COLO668 (cell line): Measurements from ENCODE around the gene TBATA.

Source experiments
- DNase-seq: peaks from one replicate; lab custom pipeline; 2025; ENCODE audit not compliant: unreplicated experiment; lab: John Stamatoyannopoulos, UW

TBATA gene

DNA sequence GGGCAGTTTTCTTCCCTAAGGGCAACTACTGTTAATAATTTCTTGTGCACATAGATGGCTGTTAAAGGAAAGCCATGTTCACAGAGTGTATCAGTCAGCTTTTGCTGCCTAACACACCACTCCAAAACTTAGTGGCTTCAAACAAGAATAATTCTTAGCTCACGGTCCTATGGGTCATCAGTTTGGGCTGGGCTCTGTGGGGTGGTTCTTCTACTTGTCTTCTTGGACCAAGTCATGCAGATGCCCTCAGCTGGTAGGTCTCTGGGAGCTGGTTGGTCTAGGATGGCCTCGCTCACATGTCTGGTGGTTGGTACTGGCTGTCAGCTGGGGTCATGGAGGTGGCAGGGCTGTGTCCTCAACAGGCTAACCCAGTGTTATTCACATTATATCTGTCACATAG lies 39.6 kb downstream of the TBATA start:
- DNase-seq: no peak

DNA sequence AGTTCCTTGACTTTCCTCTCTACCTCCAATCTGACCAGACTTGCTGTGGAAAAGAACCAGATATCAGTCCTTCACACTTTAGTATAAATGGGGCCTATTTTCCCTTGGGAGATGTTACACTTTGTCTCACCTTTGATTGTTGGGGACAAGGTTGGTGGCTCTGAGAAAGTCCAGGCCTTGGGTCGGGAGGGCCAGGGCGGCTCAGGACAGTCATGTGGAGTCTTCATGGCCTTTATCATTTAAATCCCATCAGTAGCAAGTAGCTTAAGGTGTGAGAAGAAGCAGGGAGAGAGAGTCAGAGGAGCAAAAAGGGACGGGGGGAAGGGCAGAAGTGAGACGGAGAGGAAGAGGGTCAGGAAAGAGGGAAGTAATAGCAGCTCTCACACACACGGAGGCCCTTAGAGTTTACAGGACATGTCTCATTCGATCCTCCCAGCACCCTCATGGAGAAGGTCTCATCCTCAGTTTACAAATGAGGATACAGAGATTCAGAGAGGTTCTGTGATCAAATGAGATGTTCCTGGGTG lies 40.5 kb downstream of the TBATA start:
- DNase-seq: no peak

DNA sequence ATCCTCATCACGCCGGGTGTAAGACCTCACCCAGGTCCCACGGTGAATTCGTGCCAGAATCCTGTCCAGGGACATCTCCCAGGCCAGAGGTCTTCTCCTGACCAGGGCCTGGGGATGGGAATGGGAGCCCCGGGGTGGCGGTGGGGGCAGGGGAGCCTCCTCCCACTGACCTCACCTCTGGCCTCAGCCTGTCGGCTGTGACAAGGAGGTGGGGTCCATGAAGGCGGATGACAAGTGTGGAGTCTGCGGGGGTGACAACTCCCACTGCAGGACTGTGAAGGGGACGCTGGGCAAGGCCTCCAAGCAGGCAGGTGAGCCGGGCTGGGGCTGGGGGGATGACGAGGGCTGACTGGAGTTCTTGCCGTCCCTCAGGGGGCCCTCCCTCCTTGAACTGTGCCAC lies 41.3 kb downstream of the TBATA start:
- no peak for DNase-seq

DNA sequence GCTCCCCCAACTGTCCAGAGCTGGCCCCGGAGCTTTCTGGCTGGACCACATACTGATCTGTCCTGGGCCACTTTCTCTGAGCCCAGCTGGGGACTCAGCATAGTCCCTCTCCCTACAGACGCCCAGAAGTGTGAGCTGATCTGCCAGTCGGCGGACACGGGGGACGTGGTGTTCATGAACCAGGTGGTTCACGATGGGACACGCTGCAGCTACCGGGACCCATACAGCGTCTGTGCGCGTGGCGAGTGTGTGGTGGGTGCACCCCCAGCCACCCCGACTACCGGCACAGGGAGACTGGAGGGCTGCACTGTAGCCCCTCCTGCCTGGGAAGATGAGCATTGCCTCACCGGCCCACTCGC lies 41.8 kb downstream of the TBATA start:
- no peak for DNase-seq

DNA sequence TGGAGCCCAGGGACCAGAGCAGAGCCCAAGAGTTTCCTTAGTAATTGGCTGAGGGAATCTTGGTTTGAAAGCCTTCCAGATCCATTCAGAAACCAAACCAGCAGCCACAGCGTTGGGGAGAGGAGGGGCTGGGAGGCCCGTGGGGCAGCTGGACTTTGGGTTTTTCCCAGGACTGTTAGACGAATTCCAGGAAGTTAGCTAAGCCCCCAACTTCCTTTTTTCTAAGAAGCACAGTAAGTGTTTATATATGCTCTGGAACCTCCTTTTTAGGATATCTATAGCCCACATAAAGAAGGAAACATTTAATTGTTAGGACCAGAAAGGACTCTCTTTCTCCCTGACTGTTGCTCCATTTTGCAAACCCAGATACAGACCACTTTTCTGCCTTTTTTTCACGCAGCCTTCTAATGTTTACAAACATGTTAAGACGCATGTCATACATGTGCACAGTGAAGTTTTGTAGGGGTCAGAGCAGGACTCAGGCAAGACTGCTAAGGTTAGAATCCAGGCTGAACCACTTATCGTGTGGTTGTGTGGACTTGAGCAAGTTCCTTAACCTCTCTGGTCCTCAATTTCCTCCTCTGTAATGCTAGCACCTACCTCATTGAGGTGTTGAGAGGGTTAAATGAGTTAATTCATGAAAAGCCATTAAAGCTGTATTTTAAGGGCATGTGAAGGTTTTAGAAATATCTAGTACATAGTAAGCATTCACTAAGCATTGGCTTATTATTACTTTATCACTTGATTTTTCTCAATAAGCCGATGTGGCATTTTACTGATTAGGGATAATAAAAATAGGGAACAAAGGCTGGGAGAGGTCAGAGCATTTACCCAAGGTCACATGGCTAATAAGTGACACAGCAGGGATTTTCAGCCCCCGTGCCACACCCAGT lies 42.4 kb downstream of the TBATA start:
- no peak for DNase-seq

DNA sequence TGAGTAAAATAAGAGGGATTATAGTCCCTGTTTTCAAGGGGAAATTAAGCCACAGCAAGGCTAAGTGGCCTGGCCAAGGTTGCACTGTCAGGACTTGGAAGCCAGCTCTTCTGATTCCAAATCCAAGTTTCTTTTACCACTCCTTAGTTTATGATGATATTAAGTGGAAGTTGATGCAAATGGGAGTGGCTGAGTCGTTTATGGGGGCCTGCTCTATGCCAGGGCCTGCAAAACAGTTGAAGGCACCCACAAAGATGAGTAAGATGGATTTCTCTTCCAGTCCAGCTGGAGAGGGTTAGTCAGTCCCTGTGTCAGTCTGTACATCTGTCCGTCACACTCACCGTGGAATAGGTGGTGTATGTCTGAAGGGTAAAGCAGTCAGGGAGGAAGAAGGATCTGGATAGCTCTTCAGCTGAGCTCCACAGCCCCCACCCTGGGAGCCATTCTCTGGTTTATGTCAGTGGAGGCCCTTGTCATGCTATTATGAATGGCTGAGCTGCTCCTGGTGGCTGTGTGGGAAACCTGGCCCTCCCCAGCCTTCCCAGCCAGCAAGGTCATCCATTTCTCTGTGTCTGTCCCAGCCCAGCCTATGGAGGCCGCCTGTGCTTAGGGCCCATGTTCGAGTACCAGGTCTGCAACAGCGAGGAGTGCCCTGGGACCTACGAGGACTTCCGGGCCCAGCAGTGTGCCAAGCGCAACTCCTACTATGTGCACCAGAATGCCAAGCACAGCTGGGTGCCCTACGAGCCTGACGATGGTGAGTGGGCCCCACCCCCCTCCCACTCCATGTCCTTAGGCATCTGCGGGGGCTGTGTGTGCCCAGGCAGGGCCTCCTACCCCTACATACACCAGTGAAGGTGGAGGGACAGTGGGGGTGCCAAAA lies 44.5 kb downstream of the TBATA start:
- DNase-seq: no peak

DNA sequence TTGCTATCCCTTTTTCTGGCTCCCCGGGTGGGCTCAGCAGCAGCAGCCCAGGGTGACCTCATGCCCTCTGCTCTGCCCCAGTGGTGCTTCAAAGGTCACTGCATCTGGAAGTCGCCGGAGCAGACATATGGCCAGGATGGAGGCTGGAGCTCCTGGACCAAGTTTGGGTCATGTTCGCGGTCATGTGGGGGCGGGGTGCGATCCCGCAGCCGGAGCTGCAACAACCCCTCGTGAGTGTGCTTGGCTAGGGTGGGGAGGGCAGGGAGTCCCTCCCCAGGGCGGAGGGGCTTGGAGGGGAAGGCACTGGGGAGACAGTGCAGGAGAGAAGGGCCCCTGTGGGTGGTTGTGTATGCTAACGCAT lies 46.4 kb downstream of the TBATA start:
- DNase-seq: no peak

DNA sequence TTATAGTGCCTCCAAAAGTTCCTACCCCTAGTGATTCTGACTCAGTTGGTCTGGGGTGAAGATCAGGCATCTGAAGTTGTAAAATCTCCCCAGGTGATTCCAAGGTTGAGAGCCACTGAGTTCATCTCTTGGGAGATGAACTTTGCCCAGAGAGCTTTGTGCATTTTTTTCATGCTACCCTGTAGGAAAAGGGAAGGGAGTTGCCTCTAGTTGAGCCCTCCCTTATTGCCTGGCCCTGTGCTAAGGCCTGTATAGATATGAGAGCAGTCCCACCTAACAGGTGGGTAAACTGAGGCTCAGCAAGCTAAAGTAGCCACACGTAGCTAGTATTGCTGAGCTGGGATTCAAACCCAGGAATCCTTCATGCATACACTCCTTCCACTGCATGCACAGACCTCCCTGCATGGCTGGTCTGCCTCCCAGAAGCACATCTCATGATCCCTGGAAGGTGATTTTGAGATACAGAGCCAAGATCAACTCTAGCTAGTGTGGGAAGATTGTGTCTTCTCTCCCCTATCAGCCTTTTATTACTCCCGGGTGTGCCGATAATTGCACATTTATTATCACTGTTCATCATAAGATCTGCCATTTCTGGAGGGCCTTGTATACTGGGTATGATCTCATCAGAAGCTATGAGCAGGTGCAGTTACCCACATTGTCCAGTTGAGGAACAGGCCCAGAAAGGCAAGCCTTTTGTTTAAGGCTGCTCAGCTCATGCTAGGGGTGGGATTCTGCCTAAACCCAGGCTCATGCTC lies 47.0 kb downstream of the TBATA start:
- no peak for DNase-seq

DNA sequence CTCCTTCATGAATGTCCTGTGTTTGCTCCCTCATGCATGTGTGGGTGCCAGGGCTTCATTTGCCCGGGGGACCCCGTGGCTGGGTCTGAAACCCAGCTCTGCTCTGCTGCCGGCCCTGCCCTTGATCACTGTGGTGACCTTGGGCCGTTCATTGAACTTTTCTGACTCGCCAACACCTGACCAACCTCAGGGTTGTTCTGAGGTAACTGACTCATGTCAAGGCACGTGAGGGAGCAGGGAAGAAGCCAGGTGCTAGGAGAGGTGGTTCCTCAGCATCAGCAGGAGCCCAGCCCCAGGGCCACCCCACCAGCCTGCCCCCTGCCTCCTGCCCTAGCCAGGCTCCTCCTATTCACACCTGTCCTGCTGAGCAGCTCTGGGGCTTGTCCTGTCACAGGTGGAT lies 47.9 kb downstream of the TBATA start:
- DNase-seq: no peak

DNA sequence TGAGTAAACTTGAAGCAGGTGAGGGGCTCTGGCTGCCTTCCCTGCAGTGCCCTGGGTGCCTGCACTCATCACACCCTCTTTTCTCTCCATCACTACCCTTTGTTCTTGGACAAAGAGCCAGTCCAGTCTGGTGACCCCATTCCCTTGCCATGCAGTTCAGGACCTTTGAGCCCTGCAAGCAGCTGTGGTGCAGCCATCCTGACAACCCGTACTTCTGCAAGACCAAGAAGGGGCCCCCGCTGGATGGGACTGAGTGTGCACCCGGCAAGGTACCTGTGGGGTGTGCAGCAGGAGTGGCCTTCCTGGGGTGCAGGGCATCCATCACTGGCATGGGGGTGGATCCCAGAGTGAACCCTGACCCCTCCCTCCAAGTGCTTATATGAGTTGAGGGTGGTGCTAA lies 48.7 kb downstream of the TBATA start:
- no peak for DNase-seq

DNA sequence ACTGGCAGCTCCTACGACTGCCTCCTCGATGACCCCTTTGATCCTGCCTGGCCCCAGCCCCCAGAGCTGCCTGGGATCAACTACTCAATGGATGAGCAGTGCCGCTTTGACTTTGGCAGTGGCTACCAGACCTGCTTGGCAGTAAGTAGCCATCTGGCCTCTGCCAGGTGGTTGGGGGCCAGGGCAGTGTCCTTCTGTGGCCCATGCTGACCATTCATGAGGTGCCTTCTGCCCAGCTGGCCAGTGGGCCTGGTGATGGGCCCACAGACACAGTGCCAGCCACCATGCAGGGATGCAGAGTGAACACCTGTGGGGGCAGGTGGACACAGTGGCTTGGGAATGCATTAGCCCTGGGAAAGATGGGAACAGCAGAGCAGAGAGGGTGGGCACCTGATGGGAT lies 50.0 kb downstream of the TBATA start:
- DNase-seq: no peak

DNA sequence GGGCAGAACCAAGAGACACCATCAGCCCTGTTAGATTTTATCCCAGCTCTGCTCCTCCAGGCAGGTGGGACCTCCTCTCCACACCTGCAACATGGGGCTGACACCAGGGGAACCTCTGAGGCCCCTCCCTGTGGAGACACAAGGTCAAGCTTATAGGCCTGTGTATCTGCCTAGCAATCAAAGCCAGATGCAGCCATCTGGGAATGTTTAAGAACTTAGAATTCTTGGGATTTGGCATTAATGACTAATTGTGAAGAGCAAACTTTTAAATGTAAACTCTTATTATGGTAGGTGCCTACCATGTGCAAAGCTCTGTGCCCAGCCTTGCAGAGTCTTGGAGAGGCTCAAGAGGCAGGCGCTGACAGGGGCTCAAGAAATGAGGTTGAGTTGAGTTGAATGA lies 52.1 kb downstream of the TBATA start:
- DNase-seq: no peak

DNA sequence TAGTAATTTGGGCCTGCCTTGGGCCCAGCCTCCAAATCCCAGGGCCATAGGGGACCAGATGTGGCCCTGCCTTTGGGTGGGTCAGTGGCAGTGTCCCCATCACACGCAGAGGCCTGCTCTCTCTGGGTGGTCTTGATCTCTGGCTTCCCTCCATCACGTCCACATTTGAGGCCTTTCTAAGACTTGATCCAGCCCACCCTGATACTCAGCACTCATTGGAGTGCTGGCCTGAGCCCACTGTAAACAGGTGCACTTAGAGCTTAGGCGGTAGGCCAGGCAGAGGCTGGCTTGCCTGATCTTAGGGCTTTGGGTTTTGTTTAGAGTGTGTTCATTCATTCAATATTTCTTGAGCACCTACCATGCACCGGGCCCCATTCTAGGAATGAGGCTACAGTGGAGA lies 52.6 kb downstream of the TBATA start:
- DNase-seq: no peak

DNA sequence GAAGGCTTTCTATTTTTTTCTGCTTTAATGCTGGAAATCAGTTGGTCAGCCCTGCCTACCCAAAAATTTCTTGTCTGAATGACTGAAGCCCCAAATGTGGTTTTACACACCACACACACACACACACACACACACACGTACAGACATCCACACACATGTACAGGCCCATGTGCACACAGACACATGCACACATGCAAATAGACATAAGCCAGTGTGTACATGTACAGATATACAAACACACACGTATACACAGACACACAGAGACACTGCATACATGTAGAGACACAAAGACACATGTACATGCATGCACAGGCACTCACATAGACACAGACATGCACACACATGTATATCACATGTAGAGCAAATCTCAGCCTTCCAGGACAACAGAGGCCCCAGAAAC lies 54.2 kb downstream of the TBATA start:
- DNase-seq: no peak

DNA sequence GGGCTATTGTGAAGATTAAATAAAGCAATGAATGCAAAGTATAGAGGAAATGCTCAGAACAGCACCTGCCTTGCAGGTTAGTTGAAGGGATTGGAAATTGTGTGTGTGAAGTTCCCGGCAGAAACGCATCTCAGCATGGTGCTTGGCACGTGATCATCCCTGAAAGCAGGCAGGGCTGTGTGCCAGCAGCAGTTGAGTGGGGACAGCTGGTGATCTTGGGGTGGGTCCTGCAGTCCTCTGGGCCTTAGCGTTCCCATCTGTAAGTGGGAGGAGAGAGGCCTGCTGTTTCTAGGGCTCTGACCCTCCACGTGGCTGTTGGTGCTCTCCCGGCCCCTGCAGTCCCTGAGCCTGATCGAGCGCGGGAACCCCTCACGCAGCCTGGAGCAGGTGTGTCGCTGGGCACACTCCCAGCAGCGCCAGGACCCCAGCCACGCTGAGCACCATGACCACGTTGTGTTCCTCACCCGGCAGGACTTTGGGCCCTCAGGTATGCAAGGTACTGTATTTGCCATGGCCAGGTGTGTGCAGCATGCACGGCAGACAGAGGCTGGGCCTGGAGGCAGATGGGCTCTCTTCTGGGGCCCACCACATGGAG lies 55.3 kb downstream of the TBATA start:
- DNase-seq: peak; percentile 81

DNA sequence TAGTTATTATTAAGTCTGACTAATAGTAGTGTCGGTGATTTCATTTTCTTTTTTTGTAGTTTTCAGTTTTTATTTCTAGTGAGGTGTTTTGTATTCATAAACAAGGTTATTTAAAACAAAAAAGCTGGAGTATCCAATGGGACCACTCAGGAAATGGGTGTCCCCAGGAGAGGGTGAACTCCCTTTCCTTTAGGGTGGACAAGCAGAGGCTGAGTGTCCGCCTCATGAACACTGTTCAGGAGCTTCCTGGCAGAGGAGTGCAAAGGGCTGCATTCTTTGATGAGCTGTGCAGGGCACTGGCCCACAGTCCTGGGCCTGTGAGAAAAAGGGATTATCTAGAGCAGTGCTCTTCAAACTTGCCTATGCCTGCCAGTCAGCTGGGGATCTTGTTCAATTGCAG lies 56.8 kb downstream of the TBATA start:
- DNase-seq: no peak

DNA sequence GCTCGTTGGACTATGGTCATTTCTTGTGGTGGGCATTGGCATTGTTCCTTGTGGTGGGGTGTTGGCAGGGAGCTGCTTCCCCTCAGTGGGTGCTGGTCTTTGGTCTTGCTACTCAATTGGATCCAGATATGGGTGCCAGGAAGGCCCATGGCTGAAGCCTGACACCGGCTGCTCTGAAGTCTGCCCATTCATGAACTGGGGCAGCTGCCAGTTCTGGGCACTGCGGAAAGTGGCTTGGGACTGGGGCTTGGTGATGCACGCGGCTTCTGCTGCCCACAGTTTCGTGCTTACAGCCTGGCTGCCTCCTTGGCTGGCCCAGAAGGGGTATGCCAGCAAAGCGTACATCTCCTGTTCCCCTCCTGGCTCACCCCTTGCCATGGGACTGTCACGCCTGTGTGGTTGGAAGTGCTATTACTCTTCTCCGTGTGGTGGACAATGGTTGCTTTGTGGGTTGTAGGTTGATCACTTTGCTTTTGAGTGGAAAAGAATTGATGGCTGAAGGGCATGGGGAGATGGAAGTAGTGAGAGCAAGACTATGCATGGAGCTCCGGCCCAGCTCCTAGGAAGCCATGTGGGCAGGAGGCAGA lies 58.2 kb downstream of the TBATA start:
- no peak for DNase-seq

DNA sequence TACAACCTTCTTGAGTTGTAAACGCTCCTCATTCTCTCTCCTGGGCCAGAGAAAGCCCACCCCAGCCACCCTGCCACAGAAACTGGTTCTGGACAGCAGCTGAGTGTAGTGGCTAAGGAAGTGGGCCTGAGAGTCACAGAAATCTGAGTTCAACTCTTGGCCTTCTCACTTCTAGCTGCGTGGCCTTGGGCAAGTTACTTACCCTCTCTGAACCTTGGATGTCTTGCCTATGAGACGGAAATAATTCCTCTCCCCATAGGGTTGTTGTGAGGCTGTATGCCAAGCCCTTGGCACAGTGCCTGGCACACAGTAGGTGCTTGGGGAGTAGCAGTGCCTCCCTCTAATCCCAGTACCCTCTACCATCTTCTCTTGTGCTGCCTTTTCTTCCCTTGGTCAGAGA lies 61.4 kb downstream of the TBATA start:
- DNase-seq: no peak

DNA sequence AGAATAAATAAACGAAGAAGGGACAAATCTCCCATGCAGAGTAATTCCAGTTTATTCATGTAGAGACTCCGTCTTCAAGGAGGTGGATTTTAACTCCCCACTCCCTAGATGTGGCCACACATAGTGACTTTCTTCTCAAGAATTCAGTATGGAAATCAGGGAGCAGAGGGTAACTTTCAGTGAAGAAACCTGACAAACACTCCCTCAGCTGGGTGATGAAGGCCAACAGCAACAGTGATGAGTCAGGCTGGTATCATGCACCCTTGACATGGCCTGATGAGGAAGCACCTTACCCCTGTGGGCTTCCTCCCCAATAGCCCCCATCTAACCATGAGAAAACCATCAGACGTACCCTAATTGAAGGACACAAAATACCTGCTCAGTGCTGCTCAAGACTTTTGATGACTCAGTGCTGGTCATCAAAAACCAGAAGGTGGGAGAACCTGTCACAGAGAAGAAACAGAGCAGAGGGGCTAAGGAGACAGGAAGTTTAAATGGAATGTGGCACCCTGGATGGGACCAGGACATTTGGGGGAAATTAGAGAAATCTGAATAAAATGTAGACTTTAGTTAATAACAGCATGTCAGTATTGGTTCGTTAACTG lies 62.3 kb downstream of the TBATA start:
- DNase-seq: no peak
